ENCODE measurements around the gene GNG8. TPM values are rescaled to one million over a fixed set of nuclear protein-coding genes. Genes with fewer than 3 reads are reported as not detected.

The GNG8 gene
- total and polyA plus RNA-seq, 2 donors (not counting 1 experiment from before 2014, with no cell fraction given) = 6.7 TPM; not detected in 1

DNA sequence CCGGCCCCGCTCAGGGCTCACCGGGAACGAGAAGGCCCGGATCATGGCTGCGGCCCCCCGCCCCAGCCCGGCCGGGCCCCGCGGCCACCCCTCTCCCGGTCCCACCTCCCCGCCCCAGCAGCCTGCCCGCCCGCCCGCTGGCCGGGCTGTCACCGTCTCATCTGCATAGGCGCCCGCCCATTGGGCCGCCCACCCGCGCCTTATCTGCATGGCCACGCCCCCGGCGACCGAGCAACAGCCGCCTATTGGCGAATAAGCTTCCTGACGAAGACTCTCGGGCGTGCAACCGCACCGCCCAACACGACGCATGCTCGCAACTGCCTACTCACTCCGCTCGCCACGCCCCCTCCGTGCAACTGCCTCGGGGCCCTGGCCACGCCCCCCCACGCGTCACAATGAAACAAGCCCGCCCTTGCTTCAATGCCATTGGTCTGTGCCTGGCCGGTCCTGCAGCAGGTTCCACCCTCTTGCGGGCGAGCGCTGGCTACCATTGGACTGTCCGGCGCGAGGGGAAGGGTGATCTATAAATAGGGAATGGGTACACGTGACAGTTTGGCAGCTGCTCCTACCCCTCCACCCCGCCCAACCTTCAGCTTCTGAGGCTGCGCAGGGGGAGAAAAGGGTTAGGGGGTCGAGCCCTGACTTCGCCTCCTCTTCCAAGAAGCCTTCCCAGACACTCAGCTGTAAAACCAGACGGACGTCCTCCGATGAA is 25.2 kb upstream of the GNG8 start, which contains the start of gene DACT3:
Gene DACT3 (minus strand): TSS at position 163 of the 712 bp plus-strand sequence. CDS start 118 bp downstream, at position 45.
- peaks cover 18% of the 10 kb centered on the region for H3K27me3 Mint-ChIP-seq
- no peaks in the 10 kb centered on the region for H3K9me3 Mint-ChIP-seq (ENCODE audit: insufficient read depth)
- H3K9me3 ChIP-seq (ENCODE audit: control extremely low read depth in 1 of 3, control insufficient read depth in 2 of 3, insufficient read depth in 1 of 3, low read length in 2 of 3) = peaks cover 0 to 9% (median 2%) of the 10 kb centered on the region in 3 donors
- no peaks in the 10 kb centered on the region for H3K36me3 ChIP-seq (replicated peaks in 1 of 2; ENCODE audit: control extremely low read depth in 1 of 2, control insufficient read depth in 1 of 2, extremely low read depth in 1 of 2, insufficient read depth in 2 of 2, low read length in 1 of 2)
- peaks cover 28 to 31% of the 10 kb centered on the region in 2 donors for H3K4me1 ChIP-seq (ENCODE audit: control insufficient read depth in 2 of 2, insufficient read depth in 2 of 2, low read length in 2 of 2)
- H3K27me3 ChIP-seq (replicated peaks in 1 of 4; ENCODE audit: control extremely low read depth in 1 of 4, control insufficient read depth in 3 of 4, insufficient read depth in 4 of 4, low read length in 3 of 4) = peaks cover 0 to 38% (median 22%) of the 10 kb centered on the region in 4 experiments
- TF ChIP-seq, protein P1, sequence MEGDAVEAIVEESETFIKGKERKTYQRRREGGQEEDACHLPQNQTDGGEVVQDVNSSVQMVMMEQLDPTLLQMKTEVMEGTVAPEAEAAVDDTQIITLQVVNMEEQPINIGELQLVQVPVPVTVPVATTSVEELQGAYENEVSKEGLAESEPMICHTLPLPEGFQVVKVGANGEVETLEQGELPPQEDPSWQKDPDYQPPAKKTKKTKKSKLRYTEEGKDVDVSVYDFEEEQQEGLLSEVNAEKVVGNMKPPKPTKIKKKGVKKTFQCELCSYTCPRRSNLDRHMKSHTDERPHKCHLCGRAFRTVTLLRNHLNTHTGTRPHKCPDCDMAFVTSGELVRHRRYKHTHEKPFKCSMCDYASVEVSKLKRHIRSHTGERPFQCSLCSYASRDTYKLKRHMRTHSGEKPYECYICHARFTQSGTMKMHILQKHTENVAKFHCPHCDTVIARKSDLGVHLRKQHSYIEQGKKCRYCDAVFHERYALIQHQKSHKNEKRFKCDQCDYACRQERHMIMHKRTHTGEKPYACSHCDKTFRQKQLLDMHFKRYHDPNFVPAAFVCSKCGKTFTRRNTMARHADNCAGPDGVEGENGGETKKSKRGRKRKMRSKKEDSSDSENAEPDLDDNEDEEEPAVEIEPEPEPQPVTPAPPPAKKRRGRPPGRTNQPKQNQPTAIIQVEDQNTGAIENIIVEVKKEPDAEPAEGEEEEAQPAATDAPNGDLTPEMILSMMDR (IDR thresholded peaks at IDR 0.05) = no peak
- no peak for TF ChIP-seq EZH2 (IDR thresholded peaks at IDR 0.05; ENCODE audit: borderline replicate concordance, insufficient read depth, low read depth, low read length, poor library complexity, severe bottlenecking)
- H3K4me3 ChIP-seq (ENCODE audit: control extremely low read depth in 1 of 5, extremely low read depth in 1 of 5, insufficient read depth in 1 of 5, low read depth in 2 of 5, low read length in 4 of 5) = peak within 1 kb of the TSS; percentile 26 to 67 (median 52)
- POLR2A ChIA-PET = interaction anchor here (0.5 to 2.4 kb wide), 14 partner anchors 19 to 1569 kb away, joined by 3 to 30 read pairs (median 6); partner anchors contain the start of gene CALM3
- H3K27ac ChIP-seq (ENCODE audit: low read length in 2 of 2) = peak within 1 kb of the TSS; percentile 32 to 54
- peak within 1 kb of the TSS; percentile 94 for H3K4me2 ChIP-seq (replicated peaks; ENCODE audit: low read depth, low read length, poor library complexity, severe bottlenecking)
- WGBS (ENCODE audit: insufficient coverage) = under 1% methylated on average over 48 of the region's 61 CpGs
- peaks cover 23% of the 10 kb centered on the region for H3K4me1 Mint-ChIP-seq
- peak within 1 kb of the TSS; percentile 67 for H3K9ac ChIP-seq (ENCODE audit: low read length)
- H3K4me3 Mint-ChIP-seq = peak within 1 kb of the TSS; percentile 85
- CTCF ChIA-PET = interaction anchor here (0.7 to 12.3 kb wide), 26 partner anchors 8 to 261 kb away, joined by 3 to 447 read pairs (median 6); partner anchors contain the start of genes CALM3, GNG8 and PTGIR
- no peaks in the 10 kb centered on the region for H4K20me1 ChIP-seq (ENCODE audit: control insufficient read depth, insufficient read depth, low read length, poor library complexity, severe bottlenecking)
- no peaks in the 10 kb centered on the region for H3K79me2 ChIP-seq (ENCODE audit: control insufficient read depth, insufficient read depth, low read length)
- peak within 1 kb of the TSS; percentile 67 for H2AFZ ChIP-seq (ENCODE audit: insufficient read depth, low read depth, low read length, poor library complexity, severe bottlenecking)
- DNase-seq (peak; percentile 100), ATAC-seq (ENCODE audit: low read depth) (peak; percentile 88)
- intact Hi-C loops (cut with micrococcal nuclease) = loop anchor here (1.0 to 2.0 kb wide), 9 partner anchors 27 to 452 kb away; partner anchors contain the start of genes ARHGAP35, FKRP, SLC1A5 and STRN4
- H3K27ac Mint-ChIP-seq = peak within 1 kb of the TSS; percentile 85

Data from B cell (primary cell).